NT2/D1 (cell line): ENCODE results near the gene C6orf15.

Experiments used
- YY1 ChIP-seq: IDR thresholded peaks from 2 replicates; pipeline ENCODE4 v1.6.1; 2011; ENCODE audit not compliant: insufficient read length, insufficient read depth
- ZNF274 ChIP-seq: IDR thresholded peaks from 2 replicates; pipeline ENCODE4 v1.6.1; 2011; ENCODE audit warnings: mild to moderate bottlenecking, low read depth, low read length

DNA sequence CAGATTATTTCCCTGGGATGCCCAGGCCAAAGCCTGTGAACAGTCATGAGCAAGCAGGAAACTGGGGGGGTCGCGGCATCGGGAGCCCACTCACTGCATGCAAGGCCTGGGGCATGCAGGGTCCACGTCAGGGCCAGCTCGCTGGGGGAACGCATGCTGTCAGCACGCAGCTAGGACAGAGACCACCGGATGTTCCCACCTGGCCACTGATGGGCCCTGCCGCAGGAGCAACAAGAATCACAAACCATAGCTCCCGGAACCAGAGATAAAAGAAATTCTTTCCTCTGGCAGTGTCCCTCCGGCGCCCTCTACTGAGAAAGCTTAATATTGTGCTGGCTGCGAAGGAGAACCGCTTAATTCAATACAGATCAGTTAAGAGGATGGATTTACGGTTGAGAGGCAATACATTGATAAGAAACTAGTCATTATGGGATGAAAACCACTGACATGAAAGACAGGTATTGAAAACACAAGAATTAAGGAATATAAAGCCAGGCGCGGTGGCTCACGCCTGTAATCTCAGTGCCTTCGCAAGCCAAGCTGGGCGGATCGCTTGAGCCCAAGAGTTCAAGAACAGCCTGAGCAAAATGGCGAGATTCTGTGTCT, 32.6 kb downstream of the C6orf15 start:
- no peak for TF ChIP-seq YY1
- no peak for TF ChIP-seq ZNF274
